Measurements from ENCODE around the gene RBMY1F. TPM values are rescaled to one million over a fixed set of nuclear protein-coding genes. Genes with fewer than 3 reads are reported as not detected.
"Not testable (repeated sequence)": the region's sequence is repeated elsewhere in the genome, so short reads cannot be mapped to it uniquely, and the experiment has no call there.

Gene RBMY1F
- total RNA-seq = not detected

DNA sequence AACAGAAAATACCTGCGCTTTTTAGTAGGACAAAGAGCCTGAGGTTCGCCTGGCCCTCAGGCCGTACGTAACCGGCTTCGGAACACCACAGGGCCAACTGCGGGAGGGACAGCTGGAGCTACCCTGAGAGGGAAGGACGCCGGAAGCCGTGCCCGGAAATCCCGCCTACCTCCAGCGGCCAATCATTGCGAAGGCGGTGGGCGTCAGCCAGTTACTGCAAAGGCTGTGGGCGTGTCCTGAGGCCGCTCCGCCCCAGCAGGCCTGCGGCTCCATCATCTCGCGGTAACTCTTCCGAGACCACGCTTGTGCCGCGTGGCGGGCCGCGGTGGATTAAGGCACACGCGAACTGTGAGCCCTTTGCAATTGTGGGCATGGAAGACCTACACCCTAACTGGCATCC, at the start of gene RBMY1F:
Gene RBMY1F (minus strand): TSS at position 101 of the 400 bp plus-strand sequence. CDS start 1,954 bp downstream, outside the sequence.
- not testable (repeated sequence) for DNase-seq (ENCODE audit: low spot score in 2 of 2); FAIRE-seq

GRCh38 chrY:22151144-22151543, 31.6 kb downstream of the RBMY1F start:
- not testable (repeated sequence) for DNase-seq (ENCODE audit: low spot score in 2 of 2); FAIRE-seq

DNA sequence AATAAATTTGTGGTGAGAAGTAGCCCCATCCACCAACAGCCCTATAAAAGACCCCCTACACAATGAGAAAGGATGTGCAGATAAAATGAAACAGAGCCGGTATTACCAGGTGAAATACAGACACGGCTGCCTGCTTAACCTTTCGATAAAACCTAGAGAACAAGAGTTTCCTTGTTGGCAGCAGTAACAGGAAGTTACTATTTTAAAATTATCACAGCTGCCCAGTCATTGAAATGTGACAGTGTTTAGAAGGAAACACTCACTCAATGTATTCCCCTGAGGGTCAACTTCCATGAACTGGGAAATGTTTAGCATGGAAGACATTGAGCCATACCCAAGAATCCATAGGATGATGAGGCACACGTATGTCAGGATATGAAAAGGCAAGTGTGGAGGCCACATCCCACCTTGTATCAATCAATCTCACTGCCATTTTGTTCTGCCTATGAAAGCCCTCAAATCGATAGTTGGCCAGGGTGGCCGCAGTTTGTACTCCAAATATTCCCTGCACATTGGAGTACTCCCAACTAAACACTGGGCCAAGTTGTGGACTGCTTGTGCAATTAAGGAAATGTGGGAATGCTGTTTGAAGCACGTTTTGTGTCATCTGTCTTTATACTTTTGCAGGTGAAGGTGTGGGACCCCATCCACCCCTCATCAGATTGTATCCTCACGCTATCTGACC, 41.6 kb downstream of the RBMY1F start:
- FAIRE-seq = not testable (repeated sequence)

DNA sequence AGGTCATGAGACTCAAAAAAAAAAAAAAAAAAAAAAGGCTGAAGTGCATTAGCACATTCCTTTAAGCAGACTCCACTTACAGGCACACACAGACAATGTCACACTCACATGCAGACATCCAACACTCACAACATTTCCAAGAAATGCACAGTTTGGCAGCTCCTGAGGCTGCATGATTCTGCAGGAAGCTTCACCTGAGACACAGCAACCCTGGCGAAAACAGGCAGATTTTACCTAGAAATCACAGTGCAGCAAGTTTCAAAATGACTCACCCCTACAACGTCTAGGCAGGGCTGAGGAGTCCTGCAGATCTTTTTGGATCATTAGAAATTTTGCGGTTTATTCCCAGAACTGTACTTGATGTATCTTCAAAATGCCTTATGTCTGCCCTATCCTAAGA, 48.0 kb downstream of the RBMY1F start:
- not testable (repeated sequence) for FAIRE-seq; DNase-seq (ENCODE audit: low spot score in 2 of 2)

More for the DNA sequence above, 41.6 kb downstream of the RBMY1F start:
- DNase-seq (ENCODE audit: low spot score in 2 of 2) = not testable (repeated sequence)

GRCh38 chrY:22130494-22130893, 52.2 kb downstream of the RBMY1F start:
- not testable (repeated sequence) for FAIRE-seq; DNase-seq (ENCODE audit: low spot score in 2 of 2)

Other genes starting within 250 kb of the RBMY1F start
- gene RBMY1J, start 220.5 kb upstream of the RBMY1F start, total RNA-seq = not detected

All from frontal cortex (tissue), 4 donors.